GM23338 (cell line): ENCODE measurements around the gene IBTK.

ENCODE experiments used
- CREB1 ChIP-seq: fragments of 250-450 bp; sonication (Bioruptor Pico); IDR thresholded peaks from 2 replicates; pipeline ENCODE4 v1.5.0; 2020; ENCODE audit warnings: low read depth, mild to moderate bottlenecking, moderate library complexity
- CTCF ChIP-seq, 2 experiments: fragments of 200-600 bp in 1 of 2; sonication (generic) in 1 of 2; conservative IDR thresholded peaks; 2 replicates each; pipeline versions ENCODE4 v1.5.1 to v1.6.1; 2016 to 2017; ENCODE audit warnings: antibody characterized with exemption in 2 of 2, low read depth in 2 of 2, mild to moderate bottlenecking in 2 of 2, moderate library complexity in 1 of 2
- EZH2 ChIP-seq: fragments of 200-600 bp; sonication (generic); IDR thresholded peaks from one replicate; pipeline ENCODE4 v1.8.0; 2017; ENCODE audit warnings: antibody characterized with exemption, mild to moderate bottlenecking, low read depth; ENCODE audit not compliant: unreplicated experiment
- ZNF331 ChIP-seq: fragments of 250-450 bp; sonication (Bioruptor Pico); IDR thresholded peaks from 2 replicates; pipeline ENCODE4 v1.5.0; 2020; ENCODE audit warnings: low read depth, mild to moderate bottlenecking, moderate library complexity

DNA sequence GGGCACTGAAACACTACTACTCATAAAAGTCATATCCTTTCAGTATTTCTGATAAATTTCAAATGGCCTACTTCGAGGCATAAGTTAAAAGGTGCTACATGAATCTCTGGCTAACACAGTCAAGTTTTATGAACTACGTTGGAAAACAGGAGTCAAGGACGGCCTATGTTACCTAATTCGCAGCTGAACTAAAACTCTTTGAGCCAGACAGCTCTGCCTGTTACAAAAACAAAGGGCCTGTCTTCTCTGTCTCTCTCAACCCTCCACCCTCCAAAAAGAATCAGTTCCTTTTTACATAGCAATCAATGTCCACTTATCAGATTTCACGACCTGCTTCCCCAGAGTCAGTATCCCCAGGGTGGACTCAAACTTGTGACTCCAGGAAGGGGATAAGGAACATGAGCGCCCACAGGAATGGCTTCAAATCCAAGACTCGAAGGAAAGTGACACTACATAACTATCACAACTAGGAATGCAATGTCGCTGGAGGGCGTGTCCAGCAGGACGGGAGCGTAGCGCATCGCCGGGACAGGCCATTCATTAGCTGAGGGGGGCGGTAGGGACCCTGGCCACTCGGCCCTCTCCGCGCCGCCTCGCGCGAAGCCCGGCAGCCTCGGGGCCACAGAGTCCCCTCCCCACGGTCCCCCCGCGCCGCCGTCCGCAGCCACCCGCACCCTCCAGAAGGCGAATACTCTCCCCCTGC is 591 bp downstream of the IBTK start:
- TF ChIP-seq CREB1 (CRISPR knock-in tag) (no peak), CTCF (conservative IDR thresholded peaks at IDR 0.05; ENCODE audit: low read depth in 2 of 2) (no peak), EZH2 (no peak), ZNF331 (CRISPR knock-in tag) (no peak)
